GM18526 (cell line): ENCODE measurements around the gene DEPP1.

ENCODE experiments used
- POLR2A ChIP-seq: IDR thresholded peaks from 3 replicates; pipeline ENCODE4 v1.6.1; 2011; ENCODE audit not compliant: insufficient read length; ENCODE audit errors: extremely low read depth

The DEPP1 gene

DNA sequence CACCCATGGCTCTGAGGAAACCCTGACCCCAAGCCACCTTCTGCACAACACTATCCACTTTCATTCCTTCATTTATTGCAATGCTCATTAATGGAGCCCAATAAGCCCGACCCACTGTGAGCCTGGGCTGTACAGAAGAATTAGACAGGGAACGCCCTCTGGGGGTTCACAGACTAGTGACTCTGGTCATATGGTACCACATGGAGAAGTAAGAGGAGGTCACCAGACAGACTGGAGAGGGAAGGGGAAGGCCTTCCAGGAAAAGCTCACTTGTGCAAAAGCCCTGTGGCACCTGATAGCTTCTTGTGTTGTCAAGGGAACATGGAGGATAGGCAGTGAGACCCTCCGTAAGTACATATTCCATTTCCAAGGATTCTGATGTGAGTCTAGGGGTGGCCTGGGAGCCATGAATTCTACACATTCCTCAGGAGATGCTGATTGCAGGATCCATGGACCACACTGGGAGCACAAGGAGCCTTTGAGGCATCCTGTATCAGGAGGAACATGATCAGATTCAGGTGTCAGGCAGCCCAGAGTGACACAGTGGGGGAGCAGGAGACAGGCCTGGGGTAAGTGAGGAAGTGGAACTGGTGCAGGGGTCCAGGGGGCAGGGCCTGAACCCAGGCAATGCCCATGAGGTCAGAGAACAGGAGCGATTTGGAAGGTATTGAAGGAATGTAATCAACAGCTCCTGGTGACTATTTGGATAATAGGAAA lies 47.5 kb downstream of the DEPP1 start:
- TF ChIP-seq POLR2A, result no peak

DNA sequence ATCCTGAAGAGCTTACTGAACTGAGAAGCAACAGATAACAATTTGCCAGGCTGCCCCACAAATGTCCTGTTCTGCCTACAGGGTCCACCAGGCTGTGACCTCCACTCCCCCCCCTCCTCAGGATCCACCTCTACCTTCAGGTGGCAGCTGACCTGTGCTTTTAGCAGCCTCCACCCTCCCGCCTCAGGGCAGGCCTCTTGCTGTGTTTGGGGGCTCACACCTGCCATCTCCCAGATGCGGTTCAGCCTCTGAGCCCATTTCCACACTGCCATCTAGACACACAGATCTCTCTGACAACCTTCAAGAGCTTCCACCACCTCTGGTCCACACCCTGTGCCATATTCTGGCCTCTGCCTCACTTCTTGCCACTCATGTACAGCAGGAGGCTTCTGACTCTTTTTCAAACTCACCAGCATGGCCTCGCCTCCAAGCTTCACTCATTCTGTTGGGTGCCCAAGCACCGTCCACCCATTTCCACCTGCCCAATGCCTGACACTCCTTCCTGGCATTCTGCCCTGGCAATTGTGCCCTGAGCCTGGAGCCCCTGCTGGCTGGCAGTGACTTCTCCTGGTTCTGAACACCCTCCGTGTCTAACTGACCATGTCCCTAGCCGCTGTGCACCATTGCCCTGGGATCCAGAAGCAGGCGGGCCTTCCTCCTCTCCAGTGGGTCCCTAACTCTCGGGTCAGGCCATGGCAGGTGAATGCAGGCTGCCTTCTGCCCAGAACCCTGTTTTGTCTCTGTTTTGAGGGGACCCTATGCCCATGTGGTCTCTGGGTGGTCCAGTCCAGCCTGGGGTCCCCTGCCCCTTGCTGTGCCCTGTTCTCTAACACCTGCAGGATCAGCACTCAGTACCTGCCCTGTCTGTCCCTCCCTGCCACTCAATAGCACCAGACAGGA lies 49.0 kb downstream of the DEPP1 start:
- TF ChIP-seq POLR2A, result no peak

DNA sequence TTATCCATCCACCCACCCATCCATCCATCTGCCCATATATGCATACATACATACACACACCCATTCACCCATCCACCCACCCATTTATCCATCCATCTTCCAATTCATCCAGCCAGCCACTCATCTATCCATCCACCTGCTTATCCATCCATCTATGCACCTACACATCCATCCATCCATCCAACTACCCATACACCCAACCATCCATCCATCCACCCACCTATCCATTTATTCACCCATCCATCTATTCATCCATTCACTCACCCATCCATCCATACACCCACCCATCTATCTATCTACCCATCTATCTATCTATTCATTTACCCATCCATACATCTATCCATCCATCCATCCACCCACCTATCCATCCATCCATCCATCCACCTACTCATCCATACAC lies 50.1 kb downstream of the DEPP1 start:
- no peak for TF ChIP-seq POLR2A

DNA sequence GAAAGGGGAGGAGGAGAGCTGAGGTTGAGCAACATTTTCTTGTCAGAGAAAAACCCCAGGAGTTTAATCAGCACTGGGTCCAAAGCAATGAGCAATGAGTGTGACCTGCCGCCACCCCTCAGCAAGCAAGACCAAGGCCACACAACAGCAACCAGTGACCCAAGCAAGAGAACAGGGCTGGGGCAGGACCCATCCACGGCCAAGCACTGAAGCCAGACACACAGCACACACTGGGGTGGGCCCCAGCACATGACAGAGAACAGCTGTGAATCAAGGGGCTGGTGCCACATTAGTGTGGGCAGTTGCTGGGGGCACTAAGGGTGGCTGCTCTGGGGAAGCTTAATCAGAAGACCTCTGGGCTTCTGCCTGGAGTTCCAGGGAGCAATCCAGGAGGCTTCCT lies 51.3 kb downstream of the DEPP1 start:
- no peak for TF ChIP-seq POLR2A

DNA sequence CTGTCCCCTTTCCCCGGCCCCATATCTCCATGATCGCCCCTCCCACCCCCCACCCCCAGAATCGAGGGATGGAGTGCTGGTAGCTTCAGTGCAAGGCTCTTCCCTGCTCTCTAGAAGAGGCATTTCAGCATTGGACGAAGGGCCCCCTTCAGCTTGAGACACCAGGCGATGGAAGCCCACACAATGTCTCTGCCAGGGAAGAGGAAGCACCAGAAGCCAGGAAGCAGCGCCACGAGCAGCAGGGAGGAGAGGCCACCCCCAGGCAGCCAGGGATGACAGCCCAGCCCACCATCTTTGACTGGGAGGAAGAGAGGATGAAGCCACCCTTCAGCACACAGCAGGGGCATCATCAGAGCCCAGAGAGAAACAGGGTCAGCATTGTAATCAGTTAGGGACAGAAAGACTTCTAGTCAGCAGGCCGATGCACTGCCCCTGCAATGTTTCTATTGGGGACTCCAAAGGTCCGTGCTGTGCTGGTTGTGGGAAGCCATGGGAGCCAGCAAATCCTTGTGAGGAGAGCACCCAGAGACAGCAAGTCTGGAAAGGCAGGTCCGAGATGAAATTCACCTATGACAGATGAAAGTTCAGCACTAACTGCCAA lies 51.8 kb downstream of the DEPP1 start:
- no peak for TF ChIP-seq POLR2A
